ENCODE results near the gene FAIM.

GRCh38 chr3:138642226-138642926 lies 33.8 kb downstream of the FAIM start:
- no peak for TF ChIP-seq CTCF (conservative IDR thresholded peaks at IDR 0.05; ENCODE audit: low read depth, low read length)
- TF ChIP-seq EZH2 (IDR thresholded peaks at IDR 0.05; ENCODE audit: low read length, unreplicated experiment): no peak
- no peak for TF ChIP-seq EZH2phosphoT487 (IDR thresholded peaks at IDR 0.05; ENCODE audit: borderline replicate concordance, low read length)
